Tibial nerve (tissue), 4 donors: Measurements from ENCODE around the gene CTNS. TPM values are rescaled to one million over a fixed set of nuclear protein-coding genes. Genes with fewer than 3 reads are reported as not detected.
A peak's percentile ranks its signal among the peaks of the same experiment; 100 is the strongest.

Source experiments
- DNase-seq, 2 donors: peaks; one replicate each; pipeline ENCODE4 v3.0.0-alpha.2; 2019; ENCODE audit warnings: low spot score in 2 of 2
- H3K27ac ChIP-seq, 4 donors: fragments of 200-600 bp; sonication (generic) in 3 of 4; one replicate each; pipeline ENCODE4 v1.5.1; 2017 to 2019; ENCODE audit warnings: mild to moderate bottlenecking in 1 of 4
- H3K27me3 ChIP-seq, 2 donors: fragments of 200-600 bp; sonication (generic) in 1 of 2; one replicate each; pipeline versions ENCODE4 v1.5.1 to v1.6.0; 2017 to 2019
- H3K36me3 ChIP-seq, 3 donors: fragments of 200-600 bp; sonication (generic); one replicate each; pipeline ENCODE4 v1.5.1; 2018 to 2019
- H3K4me1 ChIP-seq, 4 donors: fragments of 200-600 bp; sonication (generic) in 3 of 4; one replicate each; pipeline ENCODE4 v1.5.1; 2017 to 2019
- H3K4me3 ChIP-seq, 4 donors: fragments of 200-600 bp; sonication (generic) in 3 of 4; one replicate each; pipeline ENCODE4 v1.5.1; 2017 to 2019; ENCODE audit warnings: mild to moderate bottlenecking in 1 of 4, moderate library complexity in 1 of 4
- H3K9me3 ChIP-seq, 4 donors: fragments of 200-600 bp; sonication (generic) in 3 of 4; one replicate each; pipeline ENCODE4 v1.5.1; 2017 to 2019
- CTCF ChIP-seq, 5 experiments: fragments of 200-600 bp in 3 of 5; fragments of 450-650 bp in 2 of 5; sonication (generic) in 3 of 5; IDR thresholded peaks; one replicate each; pipeline ENCODE4 v1.5.1; 2016 to 2019; ENCODE audit warnings: antibody characterized with exemption in 5 of 5, mild to moderate bottlenecking in 3 of 5, moderate library complexity in 2 of 5
- EP300 ChIP-seq, 2 donors: sonication (generic); formaldehyde crosslinking; IDR thresholded peaks; one replicate each; pipeline ENCODE4 v1.6.1; 2017; ENCODE audit warnings: antibody characterized with exemption in 2 of 2, mild to moderate bottlenecking in 1 of 2
- POLR2A ChIP-seq, 2 donors: fragments of 450-650 bp; IDR thresholded peaks; one replicate each; pipeline ENCODE4 v1.6.1; 2017; ENCODE audit warnings: antibody characterized with exemption in 2 of 2, mild to moderate bottlenecking in 2 of 2, moderate library complexity in 2 of 2
- WGBS, 2 donors: methylation state at CpG; one replicate each; pipeline ENCODE4 v1.1.5; 2018; 5-methylcytosine and 5-hydroxymethylcytosine counted together
- total RNA-seq, 4 donors: library from RNA; depleted of rRNA; stranded (reverse); fragments of >200 nt; gene quantifications; one replicate each; pipeline ENCODE4 v1.1.0, GENCODE V29; 2016

CTNS gene
- total RNA-seq, 4 donors from 2014 or later, result 42.9 to 62.1 (median 50.6) TPM

- Histone ChIP-seq H3K27ac (peak overlapping the region; percentile 84 to 99 (median 90)), H3K9me3 (no peaks in the 10 kb centered on the region), H3K36me3 (peaks cover 0 to 38% (median 0%) of the 10 kb centered on the region in 3 donors), H3K4me3 (peak overlapping the region; percentile 55 to 99 (median 90)), H3K27me3 (no peaks in the 10 kb centered on the region), H3K4me1 (peaks cover 0 to 44% (median 26%) of the 10 kb centered on the region in 4 donors)
- DNase-seq, result no peak
- no peak for TF ChIP-seq EP300 (IDR thresholded peaks at IDR 0.05)
- TF ChIP-seq POLR2A (IDR thresholded peaks at IDR 0.05), result no peak
- no peak for TF ChIP-seq CTCF (IDR thresholded peaks at IDR 0.05)
- 1% methylated on average over 21 to 30 of the region's 32 CpGs for WGBS, 2 donors
Observed at GRCh38 chr17:3669085-3669347, 32.5 kb downstream of the CTNS start.

GRCh38 chr17:3669548-3669947 is 33.0 kb downstream of the CTNS start:
- H3K36me3 ChIP-seq, result peaks cover 0 to 33% (median 0%) of the 10 kb centered on the region in 3 donors
- H3K27me3 ChIP-seq, result no peaks in the 10 kb centered on the region
- H3K4me3 ChIP-seq, result peak overlapping the region; percentile 55 to 99 (median 90)
- H3K9me3 ChIP-seq, result no peaks in the 10 kb centered on the region
- TF ChIP-seq CTCF (IDR thresholded peaks at IDR 0.05) (no peak), EP300 (IDR thresholded peaks at IDR 0.05) (no peak), POLR2A (IDR thresholded peaks at IDR 0.05) (no peak)
- peaks cover 0 to 39% (median 26%) of the 10 kb centered on the region in 4 donors for H3K4me1 ChIP-seq
- peak overlapping the region in 2 of 4 donors; percentile 90 to 99 for H3K27ac ChIP-seq
- WGBS, 2 donors, result 43 to 45% methylated on average over 12 of the region's 12 CpGs
- no peak for DNase-seq

- no peak overlapping the region for H3K4me3 ChIP-seq
- H3K4me1 ChIP-seq, result peaks cover 0 to 17% (median 9%) of the 10 kb centered on the region in 4 donors
- TF ChIP-seq POLR2A (IDR thresholded peaks at IDR 0.05), result no peak
- no peak for TF ChIP-seq EP300 (IDR thresholded peaks at IDR 0.05)
- no peak for TF ChIP-seq CTCF (IDR thresholded peaks at IDR 0.05)
- H3K27me3 ChIP-seq, result no peaks in the 10 kb centered on the region
- peaks cover 0 to 29% (median 0%) of the 10 kb centered on the region in 3 donors for H3K36me3 ChIP-seq
- DNase-seq, result no peak
- H3K27ac ChIP-seq, result no peak overlapping the region
- no peaks in the 10 kb centered on the region for H3K9me3 ChIP-seq
- 94 to 97% methylated on average over 4 of the region's 4 CpGs for WGBS, 2 donors
Observed at GRCh38 chr17:3672571-3672970, 36.0 kb downstream of the CTNS start.

GRCh38 chr17:3675886-3676285 is 39.3 kb downstream of the CTNS start:
- Histone ChIP-seq H3K36me3 (peaks cover 0 to 22% (median 0%) of the 10 kb centered on the region in 3 donors), H3K27me3 (peaks cover 0 to under 1% of the 10 kb centered on the region in 2 donors), H3K27ac (no peak overlapping the region), H3K9me3 (no peaks in the 10 kb centered on the region), H3K4me1 (no peaks in the 10 kb centered on the region), H3K4me3 (no peak overlapping the region)
- no peak for DNase-seq
- WGBS, 2 donors, result 90% methylated on average over 10 to 11 of the region's 11 CpGs
- TF ChIP-seq POLR2A (IDR thresholded peaks at IDR 0.05) (no peak), CTCF (IDR thresholded peaks at IDR 0.05) (no peak), EP300 (IDR thresholded peaks at IDR 0.05) (no peak)

- H3K4me1 ChIP-seq, result peaks cover 0 to 4% (median 0%) of the 10 kb centered on the region in 4 donors
- TF ChIP-seq CTCF (IDR thresholded peaks at IDR 0.05), result no peak
- TF ChIP-seq EP300 (IDR thresholded peaks at IDR 0.05), result no peak
- 34 to 52% methylated on average over 12 to 16 of the region's 16 CpGs for WGBS, 2 donors
- H3K9me3 ChIP-seq, result no peaks in the 10 kb centered on the region
- DNase-seq, result no peak
- peaks cover 0 to 5% (median 0%) of the 10 kb centered on the region in 3 donors for H3K36me3 ChIP-seq
- no peak overlapping the region for H3K4me3 ChIP-seq
- peaks cover 0 to 14% of the 10 kb centered on the region in 2 donors for H3K27me3 ChIP-seq
- H3K27ac ChIP-seq, result no peak overlapping the region
Observed at GRCh38 chr17:3678095-3678820, 41.7 kb downstream of the CTNS start.
